ENCODE measurements around the gene MAP3K9. TPM values are rescaled to one million over a fixed set of nuclear protein-coding genes. Genes with fewer than 3 reads are reported as not detected.

MAP3K9 gene
- total and polyA plus RNA-seq, 10 of the 15 experiments (the other 5 are each of a cell fraction or from before 2014, with no cell fraction given): 0.48 to 7.9 (median 2.9) TPM

DNA sequence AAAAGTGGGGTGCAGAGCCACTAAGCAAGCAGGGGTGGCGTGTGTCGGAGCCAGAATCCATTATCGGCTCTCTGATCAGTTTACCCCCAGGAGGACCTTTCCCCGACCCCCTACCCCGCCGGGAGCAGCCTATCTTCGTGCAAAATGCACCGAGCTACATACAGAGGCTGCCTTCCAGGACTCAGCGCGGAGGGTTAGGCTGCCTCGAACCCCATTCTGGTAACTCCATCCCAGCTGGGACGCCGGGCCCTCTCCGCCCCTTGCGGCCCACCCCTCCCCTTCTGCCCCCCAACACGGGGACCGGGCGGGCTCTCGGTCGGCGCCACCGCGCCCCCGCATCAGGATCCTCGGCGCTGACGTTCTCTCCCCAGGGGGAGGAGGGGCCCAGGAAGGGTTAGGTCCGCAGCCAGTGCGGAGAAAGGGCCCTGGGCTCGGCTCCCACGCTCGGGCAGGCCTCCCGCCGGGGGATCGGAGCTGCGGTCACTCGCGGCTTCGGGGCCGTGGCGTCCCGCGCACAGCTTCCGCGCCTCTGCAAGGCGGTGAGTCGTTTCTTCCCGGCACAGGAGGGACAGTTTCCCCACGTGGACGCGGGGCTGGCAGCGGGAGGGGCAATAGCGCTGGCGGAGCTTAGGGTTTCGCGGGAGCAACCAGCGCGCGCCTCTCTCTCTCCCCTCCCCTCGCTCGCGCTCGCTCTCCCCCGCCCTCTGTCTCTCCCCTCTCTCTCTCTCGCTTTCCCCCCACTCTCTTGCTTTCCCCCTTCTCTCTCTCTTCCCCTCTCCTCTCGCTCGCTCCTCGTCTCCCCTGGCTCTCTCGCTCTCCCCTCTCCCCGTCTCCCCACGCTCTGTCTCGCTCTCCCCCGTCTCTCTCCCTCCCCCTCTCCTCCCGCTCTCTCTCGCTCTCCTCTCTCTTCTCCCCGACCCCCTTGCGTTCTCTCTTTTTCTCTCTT is 12.5 kb upstream of the MAP3K9 start (continued):
- TF ChIP-seq, protein P1, sequence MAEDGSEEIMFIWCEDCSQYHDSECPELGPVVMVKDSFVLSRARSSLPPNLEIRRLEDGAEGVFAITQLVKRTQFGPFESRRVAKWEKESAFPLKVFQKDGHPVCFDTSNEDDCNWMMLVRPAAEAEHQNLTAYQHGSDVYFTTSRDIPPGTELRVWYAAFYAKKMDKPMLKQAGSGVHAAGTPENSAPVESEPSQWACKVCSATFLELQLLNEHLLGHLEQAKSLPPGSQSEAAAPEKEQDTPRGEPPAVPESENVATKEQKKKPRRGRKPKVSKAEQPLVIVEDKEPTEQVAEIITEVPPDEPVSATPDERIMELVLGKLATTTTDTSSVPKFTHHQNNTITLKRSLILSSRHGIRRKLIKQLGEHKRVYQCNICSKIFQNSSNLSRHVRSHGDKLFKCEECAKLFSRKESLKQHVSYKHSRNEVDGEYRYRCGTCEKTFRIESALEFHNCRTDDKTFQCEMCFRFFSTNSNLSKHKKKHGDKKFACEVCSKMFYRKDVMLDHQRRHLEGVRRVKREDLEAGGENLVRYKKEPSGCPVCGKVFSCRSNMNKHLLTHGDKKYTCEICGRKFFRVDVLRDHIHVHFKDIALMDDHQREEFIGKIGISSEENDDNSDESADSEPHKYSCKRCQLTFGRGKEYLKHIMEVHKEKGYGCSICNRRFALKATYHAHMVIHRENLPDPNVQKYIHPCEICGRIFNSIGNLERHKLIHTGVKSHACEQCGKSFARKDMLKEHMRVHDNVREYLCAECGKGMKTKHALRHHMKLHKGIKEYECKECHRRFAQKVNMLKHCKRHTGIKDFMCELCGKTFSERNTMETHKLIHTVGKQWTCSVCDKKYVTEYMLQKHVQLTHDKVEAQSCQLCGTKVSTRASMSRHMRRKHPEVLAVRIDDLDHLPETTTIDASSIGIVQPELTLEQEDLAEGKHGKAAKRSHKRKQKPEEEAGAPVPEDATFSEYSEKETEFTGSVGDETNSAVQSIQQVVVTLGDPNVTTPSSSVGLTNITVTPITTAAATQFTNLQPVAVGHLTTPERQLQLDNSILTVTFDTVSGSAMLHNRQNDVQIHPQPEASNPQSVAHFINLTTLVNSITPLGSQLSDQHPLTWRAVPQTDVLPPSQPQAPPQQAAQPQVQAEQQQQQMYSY (CRISPR knock-in tag; IDR thresholded peaks at IDR 0.05): no peak
- TF ChIP-seq, protein P2, sequence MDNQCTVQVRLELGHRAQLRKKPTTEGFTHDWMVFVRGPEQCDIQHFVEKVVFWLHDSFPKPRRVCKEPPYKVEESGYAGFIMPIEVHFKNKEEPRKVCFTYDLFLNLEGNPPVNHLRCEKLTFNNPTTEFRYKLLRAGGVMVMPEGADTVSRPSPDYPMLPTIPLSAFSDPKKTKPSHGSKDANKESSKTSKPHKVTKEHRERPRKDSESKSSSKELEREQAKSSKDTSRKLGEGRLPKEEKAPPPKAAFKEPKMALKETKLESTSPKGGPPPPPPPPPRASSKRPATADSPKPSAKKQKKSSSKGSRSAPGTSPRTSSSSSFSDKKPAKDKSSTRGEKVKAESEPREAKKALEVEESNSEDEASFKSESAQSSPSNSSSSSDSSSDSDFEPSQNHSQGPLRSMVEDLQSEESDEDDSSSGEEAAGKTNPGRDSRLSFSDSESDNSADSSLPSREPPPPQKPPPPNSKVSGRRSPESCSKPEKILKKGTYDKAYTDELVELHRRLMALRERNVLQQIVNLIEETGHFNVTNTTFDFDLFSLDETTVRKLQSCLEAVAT (IDR thresholded peaks at IDR 0.05): 0 out of 2 replicates have a peak, but pooled peaks have one; percentile 33
- no peak for TF ChIP-seq MYB (IDR thresholded peaks at IDR 0.05; ENCODE audit: borderline replicate concordance, low read depth, low read length)
- TF ChIP-seq EGR1 (IDR thresholded peaks at IDR 0.05; ENCODE audit: borderline replicate concordance in 1 of 2, low read depth in 2 of 2, low read length in 2 of 2): peak in 1 of 2 experiments; percentile 77; a peak in 2 of 3 replicates
- peak in 1 of 2 experiments; percentile 23; a peak in 1 of 4 replicates for TF ChIP-seq IKZF2 (IDR thresholded peaks at IDR 0.05)
- no peak for TF ChIP-seq MEF2A (IDR thresholded peaks at IDR 0.05; ENCODE audit: insufficient read depth, low read depth, low read length)
- no peak for TF ChIP-seq NFIC (IDR thresholded peaks at IDR 0.05; ENCODE audit: low read depth, low read length)
- TF ChIP-seq RB1 (IDR thresholded peaks at IDR 0.05; ENCODE audit: borderline replicate concordance): peak; percentile 71; the same call in 1 of the 2 replicates
- TF ChIP-seq SMARCA5 (IDR thresholded peaks at IDR 0.05): 0 out of 2 replicates have a peak, but pooled peaks have one; percentile 29
- peak; percentile 66 for TF ChIP-seq MEF2B (IDR thresholded peaks at IDR 0.05; ENCODE audit: partially characterized antibody, poor library complexity, severe bottlenecking)
- TF ChIP-seq RUNX3 (IDR thresholded peaks at IDR 0.05; ENCODE audit: low read length): peak; percentile 53
- TF ChIP-seq LARP7 (IDR thresholded peaks at IDR 0.05): 0 out of 2 replicates have a peak, but pooled peaks have one; percentile 42
- TF ChIP-seq BACH1 (IDR thresholded peaks at IDR 0.05; ENCODE audit: borderline replicate concordance): 0 out of 2 replicates have a peak, but pooled peaks have one; percentile 45
- TF ChIP-seq, protein P3, sequence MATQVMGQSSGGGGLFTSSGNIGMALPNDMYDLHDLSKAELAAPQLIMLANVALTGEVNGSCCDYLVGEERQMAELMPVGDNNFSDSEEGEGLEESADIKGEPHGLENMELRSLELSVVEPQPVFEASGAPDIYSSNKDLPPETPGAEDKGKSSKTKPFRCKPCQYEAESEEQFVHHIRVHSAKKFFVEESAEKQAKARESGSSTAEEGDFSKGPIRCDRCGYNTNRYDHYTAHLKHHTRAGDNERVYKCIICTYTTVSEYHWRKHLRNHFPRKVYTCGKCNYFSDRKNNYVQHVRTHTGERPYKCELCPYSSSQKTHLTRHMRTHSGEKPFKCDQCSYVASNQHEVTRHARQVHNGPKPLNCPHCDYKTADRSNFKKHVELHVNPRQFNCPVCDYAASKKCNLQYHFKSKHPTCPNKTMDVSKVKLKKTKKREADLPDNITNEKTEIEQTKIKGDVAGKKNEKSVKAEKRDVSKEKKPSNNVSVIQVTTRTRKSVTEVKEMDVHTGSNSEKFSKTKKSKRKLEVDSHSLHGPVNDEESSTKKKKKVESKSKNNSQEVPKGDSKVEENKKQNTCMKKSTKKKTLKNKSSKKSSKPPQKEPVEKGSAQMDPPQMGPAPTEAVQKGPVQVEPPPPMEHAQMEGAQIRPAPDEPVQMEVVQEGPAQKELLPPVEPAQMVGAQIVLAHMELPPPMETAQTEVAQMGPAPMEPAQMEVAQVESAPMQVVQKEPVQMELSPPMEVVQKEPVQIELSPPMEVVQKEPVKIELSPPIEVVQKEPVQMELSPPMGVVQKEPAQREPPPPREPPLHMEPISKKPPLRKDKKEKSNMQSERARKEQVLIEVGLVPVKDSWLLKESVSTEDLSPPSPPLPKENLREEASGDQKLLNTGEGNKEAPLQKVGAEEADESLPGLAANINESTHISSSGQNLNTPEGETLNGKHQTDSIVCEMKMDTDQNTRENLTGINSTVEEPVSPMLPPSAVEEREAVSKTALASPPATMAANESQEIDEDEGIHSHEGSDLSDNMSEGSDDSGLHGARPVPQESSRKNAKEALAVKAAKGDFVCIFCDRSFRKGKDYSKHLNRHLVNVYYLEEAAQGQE (IDR thresholded peaks at IDR 0.05; ENCODE audit: low read depth, low read length): no peak
- TF ChIP-seq BHLHE40 (IDR thresholded peaks at IDR 0.05; ENCODE audit: borderline replicate concordance in 1 of 2, low read depth in 2 of 2, low read length in 1 of 2): peak in 1 of 2 experiments; percentile 52; a peak in 2 of 4 replicates
- TF ChIP-seq MXI1 (IDR thresholded peaks at IDR 0.05; ENCODE audit: low read depth, low read length): peak; percentile 74
- peak; percentile 69 for TF ChIP-seq EED (IDR thresholded peaks at IDR 0.05; ENCODE audit: low read depth)
- TF ChIP-seq, protein P4, sequence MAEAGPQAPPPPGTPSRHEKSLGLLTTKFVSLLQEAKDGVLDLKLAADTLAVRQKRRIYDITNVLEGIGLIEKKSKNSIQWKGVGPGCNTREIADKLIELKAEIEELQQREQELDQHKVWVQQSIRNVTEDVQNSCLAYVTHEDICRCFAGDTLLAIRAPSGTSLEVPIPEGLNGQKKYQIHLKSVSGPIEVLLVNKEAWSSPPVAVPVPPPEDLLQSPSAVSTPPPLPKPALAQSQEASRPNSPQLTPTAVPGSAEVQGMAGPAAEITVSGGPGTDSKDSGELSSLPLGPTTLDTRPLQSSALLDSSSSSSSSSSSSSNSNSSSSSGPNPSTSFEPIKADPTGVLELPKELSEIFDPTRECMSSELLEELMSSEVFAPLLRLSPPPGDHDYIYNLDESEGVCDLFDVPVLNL (IDR thresholded peaks at IDR 0.05; ENCODE audit: low read depth, low read length): no peak
